ENCODE measurements around the gene MKKS. TPM values are rescaled to one million over a fixed set of nuclear protein-coding genes. Genes with fewer than 3 reads are reported as not detected.

MKKS gene
- total and polyA plus RNA-seq, 2 of the 13 experiments (the other 11 are each of a cell fraction or from before 2014, with no cell fraction given) = 26.7 to 34.5 TPM

DNA sequence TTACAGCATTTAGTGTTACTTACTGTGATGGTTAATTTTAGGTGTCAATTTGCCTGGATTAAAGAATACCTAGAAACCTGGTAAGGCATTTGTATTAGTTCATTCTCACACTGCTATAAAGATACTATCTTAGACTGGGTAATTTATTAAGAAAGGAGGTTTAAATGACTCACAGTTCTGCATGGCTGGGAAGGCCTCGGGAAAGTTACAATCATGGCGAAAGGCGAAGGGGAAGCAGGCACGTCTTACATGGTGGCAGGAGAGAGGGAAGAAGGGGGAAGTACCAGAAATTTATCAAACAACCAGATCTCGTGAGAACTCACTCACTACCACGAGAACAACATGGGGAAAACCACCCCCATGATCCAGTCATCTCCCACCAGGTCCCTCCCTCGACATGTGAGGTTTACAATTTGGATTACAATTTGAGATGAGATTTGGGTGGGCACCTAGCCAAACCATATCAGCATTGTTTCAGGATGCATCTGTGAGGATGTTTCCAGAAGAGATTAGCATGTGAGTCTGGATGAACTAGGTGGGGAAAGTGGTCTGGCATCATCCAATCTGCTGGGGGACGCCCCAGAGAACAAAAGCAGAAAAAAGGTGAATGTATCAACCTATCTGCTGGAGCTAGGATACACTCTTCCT is 76.8 kb downstream of the MKKS start (continued):
- TF ChIP-seq RAD51 (IDR thresholded peaks at IDR 0.05; ENCODE audit: borderline replicate concordance) (no peak), SMARCE1 (IDR thresholded peaks at IDR 0.05; ENCODE audit: borderline replicate concordance) (no peak), CREB1 (IDR thresholded peaks at IDR 0.05) (no peak), CREB1 (CRISPR knock-in tag; IDR thresholded peaks at IDR 0.05) (no peak), MTF1 (CRISPR knock-in tag; IDR thresholded peaks at IDR 0.05) (no peak), TP53 (CRISPR knock-in tag; conservative IDR thresholded peaks at IDR 0.05) (no peak), ZNF256 (CRISPR knock-in tag; conservative IDR thresholded peaks at IDR 0.05) (no peak), ZNF558 (CRISPR knock-in tag; IDR thresholded peaks at IDR 0.05; ENCODE audit: borderline replicate concordance) (no peak)
- TF ChIP-seq, protein P1, sequence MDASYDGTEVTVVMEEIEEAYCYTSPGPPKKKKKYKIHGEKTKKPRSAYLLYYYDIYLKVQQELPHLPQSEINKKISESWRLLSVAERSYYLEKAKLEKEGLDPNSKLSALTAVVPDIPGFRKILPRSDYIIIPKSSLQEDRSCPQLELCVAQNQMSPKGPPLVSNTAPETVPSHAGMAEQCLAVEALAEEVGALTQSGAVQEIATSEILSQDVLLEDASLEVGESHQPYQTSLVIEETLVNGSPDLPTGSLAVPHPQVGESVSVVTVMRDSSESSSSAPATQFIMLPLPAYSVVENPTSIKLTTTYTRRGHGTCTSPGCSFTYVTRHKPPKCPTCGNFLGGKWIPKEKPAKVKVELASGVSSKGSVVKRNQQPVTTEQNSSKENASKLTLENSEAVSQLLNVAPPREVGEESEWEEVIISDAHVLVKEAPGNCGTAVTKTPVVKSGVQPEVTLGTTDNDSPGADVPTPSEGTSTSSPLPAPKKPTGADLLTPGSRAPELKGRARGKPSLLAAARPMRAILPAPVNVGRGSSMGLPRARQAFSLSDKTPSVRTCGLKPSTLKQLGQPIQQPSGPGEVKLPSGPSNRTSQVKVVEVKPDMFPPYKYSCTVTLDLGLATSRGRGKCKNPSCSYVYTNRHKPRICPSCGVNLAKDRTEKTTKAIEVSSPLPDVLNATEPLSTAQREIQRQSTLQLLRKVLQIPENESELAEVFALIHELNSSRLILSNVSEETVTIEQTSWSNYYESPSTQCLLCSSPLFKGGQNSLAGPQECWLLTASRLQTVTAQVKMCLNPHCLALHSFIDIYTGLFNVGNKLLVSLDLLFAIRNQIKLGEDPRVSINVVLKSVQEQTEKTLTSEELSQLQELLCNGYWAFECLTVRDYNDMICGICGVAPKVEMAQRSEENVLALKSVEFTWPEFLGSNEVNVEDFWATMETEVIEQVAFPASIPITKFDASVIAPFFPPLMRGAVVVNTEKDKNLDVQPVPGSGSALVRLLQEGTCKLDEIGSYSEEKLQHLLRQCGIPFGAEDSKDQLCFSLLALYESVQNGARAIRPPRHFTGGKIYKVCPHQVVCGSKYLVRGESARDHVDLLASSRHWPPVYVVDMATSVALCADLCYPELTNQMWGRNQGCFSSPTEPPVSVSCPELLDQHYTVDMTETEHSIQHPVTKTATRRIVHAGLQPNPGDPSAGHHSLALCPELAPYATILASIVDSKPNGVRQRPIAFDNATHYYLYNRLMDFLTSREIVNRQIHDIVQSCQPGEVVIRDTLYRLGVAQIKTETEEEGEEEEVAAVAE (CRISPR knock-in tag; IDR thresholded peaks at IDR 0.05; ENCODE audit: borderline replicate concordance) = no peak

DNA sequence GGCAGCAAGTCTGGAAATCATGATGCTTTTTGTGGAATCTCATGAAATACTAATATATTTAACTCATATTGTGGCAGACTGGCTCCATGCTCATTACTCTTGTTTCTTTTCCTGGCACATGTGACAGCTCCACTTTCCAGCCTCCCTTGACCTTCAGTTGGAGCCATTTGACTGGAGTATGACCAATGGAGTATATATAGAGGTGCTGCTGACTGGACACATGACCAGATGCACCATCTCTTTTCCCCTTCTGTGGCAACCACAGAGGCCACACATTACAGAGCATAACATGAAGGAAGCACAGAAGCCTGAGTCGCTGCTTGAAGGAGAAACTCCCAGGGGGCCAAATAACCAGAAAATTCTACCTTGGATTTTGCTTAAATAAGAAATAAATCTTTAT is 77.4 kb downstream of the MKKS start:
- ChIA-PET POLR2A (no interaction called here), CTCF (ENCODE audit: low intra/inter-chr PET ratio, low total read pairs) (no interaction called here)
- intact Hi-C loops (cut with micrococcal nuclease; ENCODE audit: unreplicated experiment) = no loop called here
- no peaks in the 10 kb centered on the region for H3K27me3 ChIP-seq (ENCODE audit: control insufficient read depth in 1 of 2, insufficient read depth in 2 of 2, low read length in 2 of 2)
- H3K4me3 ChIP-seq (replicated peaks in 1 of 3; ENCODE audit: insufficient read depth in 1 of 3, low read depth in 2 of 3, low read length in 3 of 3) = no peak overlapping the region
- WGBS (ENCODE audit: low lambda C conversion rate) = 97% methylated on average over 1 of the region's 1 CpG
- H3K4me1 ChIP-seq (ENCODE audit: insufficient read depth, low read length) = peaks cover 52% of the 10 kb centered on the region
- H3K4me2 ChIP-seq (ENCODE audit: low read depth, low read length) = no peak overlapping the region
- BruUV-seq (replicated peaks) = no TSS peak
- H3K79me2 ChIP-seq (ENCODE audit: insufficient read depth, low read length) = no peaks in the 10 kb centered on the region
- H4K20me1 ChIP-seq (ENCODE audit: insufficient read depth, low read length) = no peaks in the 10 kb centered on the region
- no peaks in the 10 kb centered on the region for H3K9me3 ChIP-seq (ENCODE audit: low read length)
- no peak overlapping the region for H3K9ac ChIP-seq (ENCODE audit: insufficient read depth, low read depth, low read length)
- no peak for DNase-seq (ENCODE audit: low spot score)
- in situ Hi-C loops (cut with HindIII; ENCODE audit: extremely low pct_ligation_motif_present, low pct_unique_long_range_greater_than_20kb) = no loop called here
- no peak overlapping the region for H2AFZ ChIP-seq (ENCODE audit: low read length)
- no peak overlapping the region for H3K27ac ChIP-seq (ENCODE audit: extremely low read length, insufficient read depth, low read length)
- FAIRE-seq = no peak
- ATAC-seq = no peak
- H3K36me3 ChIP-seq (replicated peaks in 1 of 2; ENCODE audit: control insufficient read depth in 1 of 2, insufficient read depth in 2 of 2, low read length in 2 of 2) = no peaks in the 10 kb centered on the region
- no peak for TF ChIP-seq SRSF9 (IDR thresholded peaks at IDR 0.05; ENCODE audit: borderline replicate concordance, insufficient read depth, low read depth, low read length, poor library complexity, severe bottlenecking)
- TF ChIP-seq, protein P2, sequence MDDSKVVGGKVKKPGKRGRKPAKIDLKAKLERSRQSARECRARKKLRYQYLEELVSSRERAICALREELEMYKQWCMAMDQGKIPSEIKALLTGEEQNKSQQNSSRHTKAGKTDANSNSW (CRISPR knock-in tag; IDR thresholded peaks at IDR 0.05; ENCODE audit: borderline replicate concordance) = no peak
- no peak for TF ChIP-seq NFYB (CRISPR knock-in tag; IDR thresholded peaks at IDR 0.05)
- no peak for TF ChIP-seq STAG1 (CRISPR knock-in tag; IDR thresholded peaks at IDR 0.05)
- no peak for TF ChIP-seq PHF8 (CRISPR knock-in tag; IDR thresholded peaks at IDR 0.05)
- TF ChIP-seq GABPA (IDR thresholded peaks at IDR 0.05; ENCODE audit: low read depth, low read length) = no peak
- no peak for TF ChIP-seq GABPA (CRISPR knock-in tag; IDR thresholded peaks at IDR 0.05; ENCODE audit: low read depth)
- TF ChIP-seq, protein P3, sequence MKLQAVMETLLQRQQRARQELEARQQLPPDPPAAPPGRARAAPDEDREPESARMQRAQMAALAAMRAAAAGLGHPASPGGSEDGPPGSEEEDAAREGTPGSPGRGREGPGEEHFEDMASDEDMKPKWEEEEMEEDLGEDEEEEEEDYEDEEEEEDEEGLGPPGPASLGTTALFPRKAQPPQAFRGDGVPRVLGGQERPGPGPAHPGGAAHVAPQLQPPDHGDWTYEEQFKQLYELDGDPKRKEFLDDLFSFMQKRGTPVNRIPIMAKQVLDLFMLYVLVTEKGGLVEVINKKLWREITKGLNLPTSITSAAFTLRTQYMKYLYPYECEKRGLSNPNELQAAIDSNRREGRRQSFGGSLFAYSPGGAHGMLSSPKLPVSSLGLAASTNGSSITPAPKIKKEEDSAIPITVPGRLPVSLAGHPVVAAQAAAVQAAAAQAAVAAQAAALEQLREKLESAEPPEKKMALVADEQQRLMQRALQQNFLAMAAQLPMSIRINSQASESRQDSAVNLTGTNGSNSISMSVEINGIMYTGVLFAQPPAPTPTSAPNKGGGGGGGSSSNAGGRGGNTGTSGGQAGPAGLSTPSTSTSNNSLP (IDR thresholded peaks at IDR 0.05; ENCODE audit: low read depth, low read length) = no peak
- no peak for TF ChIP-seq ZNF564 (CRISPR knock-in tag; IDR thresholded peaks at IDR 0.05)
- no peak for TF ChIP-seq PRPF4 (IDR thresholded peaks at IDR 0.05; ENCODE audit: low read depth, low read length, poor library complexity, severe bottlenecking)
- no peak for TF ChIP-seq ZFX (CRISPR knock-in tag; IDR thresholded peaks at IDR 0.05; ENCODE audit: low read depth)

Data from HepG2 (cell line).